Natural killer cell (primary cell): ENCODE data around the gene UBAC1. TPM values are rescaled to one million over a fixed set of nuclear protein-coding genes. Genes with fewer than 3 reads are reported as not detected.

Experiments
- ATAC-seq, 3 donors: fragments of 150-1000 bp in 2 of 3; fragments of 200-7000 bp in 1 of 3; cut with Tn5 transposase; 1 replicate in 1 of 3; 2 replicates in 2 of 3; pipeline ENCODE4 v1.10.0; 2021; ENCODE audit warnings: mild to moderate bottlenecking in 2 of 3, moderate library complexity in 2 of 3
- DNase-seq, 2 donors: peaks; one replicate each; pipeline versions ENCODE4 v3.0.0 to v3.0.0-alpha.2; 2013 to 2021; ENCODE audit warnings: mixed read lengths in 1 of 2
- H3K27ac ChIP-seq: one replicate; pipeline ENCODE4 v1.5.1; 2013; ENCODE audit warnings: mild to moderate bottlenecking, low read length
- H3K27me3 ChIP-seq: one replicate; pipeline ENCODE4 v1.6.1; 2013; ENCODE audit warnings: low read length; ENCODE audit not compliant: control insufficient read depth, insufficient read depth
- H3K36me3 ChIP-seq: one replicate; pipeline ENCODE4 v1.6.1; 2013; ENCODE audit warnings: low read length; ENCODE audit not compliant: control insufficient read depth, insufficient read depth
- H3K4me1 ChIP-seq: one replicate; pipeline ENCODE4 v1.6.1; 2013; ENCODE audit warnings: low read length; ENCODE audit not compliant: control insufficient read depth, insufficient read depth
- H3K4me3 ChIP-seq: one replicate; pipeline ENCODE4 v1.5.1; 2013; ENCODE audit warnings: low read length
- H3K9me3 ChIP-seq: one replicate; pipeline ENCODE4 v1.6.1; 2013; ENCODE audit warnings: low read length; ENCODE audit not compliant: control insufficient read depth, insufficient read depth
- H3K27ac Mint-ChIP-seq, 2 donors: one replicate each; pipeline ENCODE4 v1.8.0; 2022; ENCODE audit warnings: mild to moderate bottlenecking in 2 of 2, mixed read lengths in 2 of 2, moderate library complexity in 1 of 2
- H3K27me3 Mint-ChIP-seq, 2 donors: one replicate each; pipeline ENCODE4 v1.8.0; 2022; ENCODE audit warnings: low read depth in 2 of 2, mixed read lengths in 2 of 2
- H3K36me3 Mint-ChIP-seq: one replicate; pipeline ENCODE4 v1.8.0; 2022; ENCODE audit warnings: mixed read lengths
- H3K4me1 Mint-ChIP-seq, 2 donors: one replicate each; pipeline ENCODE4 v1.8.0; 2022; ENCODE audit warnings: mixed read lengths in 2 of 2
- H3K4me3 Mint-ChIP-seq: one replicate; pipeline ENCODE4 v1.8.0; 2022; ENCODE audit warnings: mild to moderate bottlenecking, moderate library complexity, mixed read lengths
- H3K9me3 Mint-ChIP-seq, 2 donors: one replicate each; pipeline ENCODE4 v1.8.0; 2022; ENCODE audit warnings: mixed read lengths in 2 of 2
- CTCF ChIP-seq: fragments of 200-600 bp; IDR thresholded peaks from one replicate; pipeline ENCODE4 v1.8.0; 2022; ENCODE audit warnings: antibody characterized with exemption
- WGBS: methylation state at CpG from one replicate; pipeline ENCODE4 v1.1.7; 2013; ENCODE audit warnings: missing lambda C conversion rate; ENCODE audit not compliant: insufficient coverage; 5-methylcytosine and 5-hydroxymethylcytosine counted together
- intact Hi-C: fragments of 100-400 bp; cut with micrococcal nuclease; formaldehyde crosslinking; loops from one replicate; pipeline ENCODE4 v1.14.2; 2022
- total RNA-seq, 4 donors: library from RNA; stranded (reverse); fragments of 120-200 nt in 1 of 4; gene quantifications; one replicate each; pipeline versions ENCODE4 v1.2.3 to v1.2.4, GENCODE V29; 2013 to 2022

Gene UBAC1
- total RNA-seq, 3 donors from 2014 or later (not counting 1 experiment from before 2014, with no cell fraction given) = 22.7 to 31.8 (median 27.6) TPM

- intact Hi-C loops = no loop called here
- Mint-ChIP-seq H3K36me3 (no peaks in the 10 kb centered on the region), H3K27ac (no peak overlapping the region), H3K4me1 (peaks cover 0 to 8% of the 10 kb centered on the region in 2 donors), H3K4me3 (no peak overlapping the region), H3K9me3 (no peaks in the 10 kb centered on the region), H3K27me3 (no peaks in the 10 kb centered on the region)
- Histone ChIP-seq H3K9me3 (no peaks in the 10 kb centered on the region), H3K4me1 (peaks cover 16% of the 10 kb centered on the region), H3K4me3 (no peak overlapping the region), H3K27me3 (no peaks in the 10 kb centered on the region), H3K36me3 (no peaks in the 10 kb centered on the region), H3K27ac (no peak overlapping the region)
- TF ChIP-seq CTCF = no peak
- ATAC-seq (no peak), DNase-seq (no peak)
- WGBS = 90% methylated on average over 21 of the region's 21 CpGs
Observed at GRCh38 chr9:135985889-135986288, 24.7 kb upstream of the UBAC1 start.

GRCh38 chr9:135985459-135985774 is 24.2 kb upstream of the UBAC1 start:
- intact Hi-C loops = no loop called here
- Mint-ChIP-seq H3K4me3 (no peak overlapping the region), H3K9me3 (no peaks in the 10 kb centered on the region), H3K4me1 (peaks cover 0 to 6% of the 10 kb centered on the region in 2 donors), H3K27me3 (no peaks in the 10 kb centered on the region), H3K36me3 (no peaks in the 10 kb centered on the region), H3K27ac (no peak overlapping the region)
- H3K27ac ChIP-seq = no peak overlapping the region
- ATAC-seq = no peak
- H3K27me3 ChIP-seq = no peaks in the 10 kb centered on the region
- TF ChIP-seq CTCF = no peak
- 90% methylated on average over 14 of the region's 14 CpGs for WGBS
- no peaks in the 10 kb centered on the region for H3K9me3 ChIP-seq
- DNase-seq = no peak
- H3K4me3 ChIP-seq = no peak overlapping the region
- no peaks in the 10 kb centered on the region for H3K36me3 ChIP-seq
- peaks cover 15% of the 10 kb centered on the region for H3K4me1 ChIP-seq

GRCh38 chr9:135984072-135984710 is 23.0 kb upstream of the UBAC1 start:
- Histone ChIP-seq H3K27me3 (no peaks in the 10 kb centered on the region), H3K4me1 (peaks cover 10% of the 10 kb centered on the region), H3K36me3 (no peaks in the 10 kb centered on the region), H3K4me3 (no peak overlapping the region), H3K9me3 (no peaks in the 10 kb centered on the region), H3K27ac (no peak overlapping the region)
- ATAC-seq = no peak
- Mint-ChIP-seq H3K4me1 (peaks cover 0 to under 1% of the 10 kb centered on the region in 2 donors), H3K36me3 (no peaks in the 10 kb centered on the region), H3K4me3 (no peak overlapping the region), H3K9me3 (no peaks in the 10 kb centered on the region), H3K27ac (no peak overlapping the region), H3K27me3 (no peaks in the 10 kb centered on the region)
- no peak for TF ChIP-seq CTCF
- WGBS = 80% methylated on average over 21 of the region's 22 CpGs
- no peak for DNase-seq
- intact Hi-C loops = no loop called here
